Cerebellar cortex (tissue), 1 donor: ENCODE results near the gene PLSCR3.
A peak's percentile ranks its signal among the peaks of the same experiment; 100 is the strongest.

Experiments used
- DNase-seq: peaks from one replicate; pipeline ENCODE4 v3.0.0-alpha.2; 2015; ENCODE audit warnings: low spot score

The PLSCR3 gene

GRCh38 chr17:7394452-7395191, at the start of gene PLSCR3:
TSS of gene PLSCR3 (minus strand) at chr17:7394525. CDS start at chr17:7394110, 415 bp downstream.
- peak; percentile 82 for DNase-seq

DNA sequence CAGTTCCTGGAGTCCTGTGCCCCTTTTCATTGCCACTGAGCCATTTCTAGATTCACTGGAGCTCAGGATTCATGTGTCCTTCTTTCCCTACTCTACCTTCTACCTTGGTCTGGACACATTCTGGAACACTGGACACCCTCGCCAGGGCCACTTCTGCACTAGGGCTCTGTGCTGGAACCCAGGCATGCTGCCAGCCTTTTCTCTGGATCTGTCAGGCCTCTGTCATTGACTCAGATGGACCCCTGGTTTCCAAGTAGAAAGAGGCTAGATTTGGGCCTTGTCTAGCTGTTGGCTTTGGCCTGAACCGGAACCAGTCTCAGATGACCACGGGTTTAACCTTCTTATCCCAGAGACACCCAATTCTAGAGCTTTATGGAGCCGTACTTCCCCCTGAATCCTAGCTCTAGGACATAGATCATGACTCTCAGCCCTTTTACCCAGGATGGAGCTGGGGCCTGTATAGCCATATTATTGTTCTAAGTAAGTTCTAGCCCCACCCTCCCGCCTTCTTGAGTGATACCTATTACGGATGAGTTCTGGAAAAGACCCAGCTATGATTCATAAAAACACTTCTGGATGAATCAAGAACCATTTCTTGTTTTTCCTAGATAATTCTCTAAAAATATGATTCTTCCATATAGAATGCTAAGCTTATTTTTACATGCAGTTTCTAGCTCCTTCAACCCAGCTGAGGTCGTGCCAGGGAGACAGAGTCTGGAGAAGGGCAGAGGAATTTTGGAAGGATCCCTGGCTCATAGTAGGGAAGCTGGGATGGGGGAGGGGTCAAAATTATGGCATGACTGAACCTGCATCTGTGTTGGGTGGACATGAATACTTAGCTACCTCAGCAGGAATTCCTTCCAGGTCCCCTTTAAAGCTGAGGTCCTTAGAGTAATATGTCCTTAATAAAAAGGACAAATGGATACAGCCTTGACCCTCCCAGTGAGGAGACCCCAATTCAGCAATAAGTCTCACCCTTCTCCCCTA, 49.5 kb upstream of the PLSCR3 start:
- DNase-seq = no peak

DNA sequence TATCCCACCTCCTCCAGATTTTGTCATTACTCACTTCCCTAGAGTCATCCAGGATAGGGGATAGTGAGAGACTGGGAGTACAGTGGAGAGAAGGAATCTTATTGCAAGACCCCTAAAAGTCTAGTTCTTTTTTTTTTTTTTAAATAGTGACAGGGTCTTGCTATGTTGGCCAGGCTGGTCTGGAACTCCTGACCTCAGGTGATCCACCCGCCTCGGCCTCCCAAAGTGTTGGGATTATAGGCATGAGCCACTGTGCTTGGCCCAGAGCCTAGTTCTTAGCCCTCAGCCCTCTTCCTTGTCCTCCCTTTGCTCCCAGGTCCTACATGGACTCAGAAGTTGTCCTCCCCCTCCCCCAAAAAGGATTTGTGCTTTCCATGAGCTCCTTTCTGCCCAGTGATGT, 47.8 kb upstream of the PLSCR3 start:
- DNase-seq = no peak

DNA sequence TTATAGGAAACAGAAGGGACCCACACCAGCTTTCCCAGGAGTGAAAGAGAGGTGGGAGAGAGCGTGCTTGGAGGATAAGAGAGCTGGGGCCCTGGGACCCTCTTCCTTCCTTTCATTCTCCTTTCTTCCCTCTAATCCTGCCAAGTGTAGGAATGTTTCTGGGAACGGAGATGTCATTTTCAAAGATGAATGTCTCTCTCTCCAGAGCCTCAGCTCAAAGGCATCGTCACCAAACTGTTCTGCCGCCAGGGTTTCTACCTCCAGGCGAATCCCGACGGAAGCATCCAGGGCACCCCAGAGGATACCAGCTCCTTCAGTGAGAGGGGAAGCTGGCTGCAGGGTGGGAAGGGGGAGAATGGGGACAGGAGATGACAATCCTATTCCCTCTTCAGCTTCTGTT, 46.9 kb upstream of the PLSCR3 start:
- no peak for DNase-seq

- no peak for DNase-seq
Measured at GRCh38 chr17:7440834-7441195, 46.5 kb upstream of the PLSCR3 start.

DNA sequence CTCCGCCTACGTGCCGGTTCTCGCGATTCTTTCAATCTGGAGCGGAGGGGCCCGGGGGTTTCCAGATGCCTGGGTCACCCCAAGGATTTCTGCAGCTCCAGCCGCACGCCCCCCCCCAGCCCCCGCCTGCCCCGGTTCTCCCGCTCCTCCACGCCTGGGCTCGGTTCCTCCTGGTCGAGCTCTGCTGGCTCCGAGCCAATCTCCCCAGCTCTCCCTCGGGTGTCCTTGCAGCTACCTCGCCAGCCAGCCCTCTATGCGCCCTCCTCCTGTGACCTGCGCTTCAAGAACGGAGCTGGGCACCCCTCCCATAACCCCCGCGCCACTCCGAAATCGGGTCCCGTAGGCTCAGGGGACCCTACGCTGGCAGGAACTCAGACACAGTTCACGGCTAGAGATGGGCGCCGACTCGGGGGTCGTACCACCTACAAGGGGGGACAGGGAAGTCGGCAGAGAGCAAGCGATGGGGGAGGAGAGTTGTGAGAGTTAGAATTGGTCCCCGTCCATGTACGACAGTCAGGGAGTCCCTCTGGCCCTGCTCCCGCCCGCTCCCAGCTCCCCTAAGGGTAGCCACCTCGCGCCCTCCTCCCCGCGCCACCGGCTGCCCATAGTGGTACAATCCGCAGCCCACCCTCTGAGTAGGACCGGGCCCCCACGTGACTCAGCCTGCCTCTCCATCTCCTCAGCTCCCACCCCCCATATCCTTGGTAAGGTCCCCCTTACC, 45.9 kb upstream of the PLSCR3 start:
- peak; percentile 39 for DNase-seq

- DNase-seq = no peak
Measured at GRCh38 chr17:7439462-7440112, 45.3 kb upstream of the PLSCR3 start, which contains the start of gene FGF11. TSS of gene FGF11 (plus strand) at chr17:7439512. CDS start at chr17:7439621, 109 bp downstream.

GRCh38 chr17:7438656-7439460, 44.5 kb upstream of the PLSCR3 start:
- DNase-seq = no peak

- DNase-seq = peak; percentile 52
Measured at GRCh38 chr17:7437950-7438614, 43.8 kb upstream of the PLSCR3 start.

- no peak for DNase-seq
Measured at GRCh38 chr17:7437369-7437863, 43.1 kb upstream of the PLSCR3 start.

GRCh38 chr17:7436556-7437368, 42.4 kb upstream of the PLSCR3 start:
- DNase-seq = peak; percentile 50

DNA sequence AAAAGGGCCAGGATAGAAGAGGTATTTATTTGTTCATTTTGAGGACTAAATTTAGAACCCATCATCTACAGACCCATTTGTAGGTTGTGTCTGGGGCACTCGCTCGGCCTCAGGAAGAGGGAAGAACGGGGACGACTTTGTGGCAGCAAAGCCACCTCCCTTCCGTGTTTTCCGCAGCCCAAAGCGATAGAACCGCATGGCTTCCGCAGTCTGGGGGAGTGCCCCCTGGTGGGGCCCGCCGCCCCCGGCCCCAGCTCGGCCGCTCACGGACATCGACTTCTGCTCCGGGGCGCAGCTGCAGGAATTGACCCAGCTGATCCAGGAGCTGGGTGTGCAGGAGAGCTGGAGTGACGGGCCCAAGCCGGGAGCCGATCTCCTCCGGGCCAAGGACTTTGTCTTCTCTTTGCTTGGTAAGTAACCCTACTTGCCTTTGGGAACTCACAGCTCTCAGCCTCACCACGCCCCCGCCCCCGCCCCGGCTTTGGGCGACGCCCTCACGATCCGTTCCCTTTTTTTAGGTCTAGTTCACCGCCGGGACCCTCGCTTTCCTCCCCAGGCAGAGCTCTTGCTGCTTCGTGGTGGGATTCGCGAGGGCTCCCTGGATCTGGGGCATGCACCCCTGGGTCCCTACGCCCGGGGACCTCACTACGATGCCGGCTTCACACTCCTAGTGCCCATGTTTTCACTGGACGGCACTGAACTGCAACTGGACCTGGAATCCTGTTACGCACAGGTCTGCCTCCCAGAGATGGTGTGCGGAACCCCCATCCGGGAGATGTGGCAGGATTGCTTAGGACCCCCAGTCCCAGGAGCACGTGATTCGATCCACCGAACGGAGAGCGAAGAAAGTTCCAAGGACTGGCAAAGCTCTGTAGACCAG, 41.6 kb upstream of the PLSCR3 start:
- peak; percentile 41 for DNase-seq

DNA sequence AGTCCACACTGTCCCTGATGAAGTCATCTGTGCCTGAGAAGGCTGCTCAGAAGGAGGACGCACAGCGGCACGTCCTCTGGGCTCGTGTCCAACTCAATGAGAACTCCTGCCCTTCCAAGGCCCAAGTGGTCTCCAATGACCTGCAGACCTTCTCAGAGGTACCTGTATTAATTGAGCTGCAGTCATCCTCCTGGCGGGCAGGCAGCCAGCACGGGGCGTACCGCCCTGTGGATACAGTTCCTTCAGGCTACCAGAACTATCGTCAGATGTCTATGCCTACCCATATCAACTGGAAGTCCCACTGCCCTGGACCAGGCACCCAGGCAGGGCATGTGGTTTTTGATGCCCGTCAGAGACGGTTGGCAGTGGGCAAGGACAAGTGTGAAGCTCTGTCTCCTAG, 38.0 kb upstream of the PLSCR3 start:
- DNase-seq = no peak

- no peak for DNase-seq
Measured at GRCh38 chr17:7431231-7431630, 36.9 kb upstream of the PLSCR3 start.

GRCh38 chr17:7429722-7430121, 35.4 kb upstream of the PLSCR3 start:
- DNase-seq = no peak

- DNase-seq = no peak
Measured at GRCh38 chr17:7428557-7428956, 34.2 kb upstream of the PLSCR3 start, which contains the start of gene SPEM3. TSS of gene SPEM3 (plus strand) at chr17:7428857. CDS start at chr17:7428903, 46 bp downstream.

DNA sequence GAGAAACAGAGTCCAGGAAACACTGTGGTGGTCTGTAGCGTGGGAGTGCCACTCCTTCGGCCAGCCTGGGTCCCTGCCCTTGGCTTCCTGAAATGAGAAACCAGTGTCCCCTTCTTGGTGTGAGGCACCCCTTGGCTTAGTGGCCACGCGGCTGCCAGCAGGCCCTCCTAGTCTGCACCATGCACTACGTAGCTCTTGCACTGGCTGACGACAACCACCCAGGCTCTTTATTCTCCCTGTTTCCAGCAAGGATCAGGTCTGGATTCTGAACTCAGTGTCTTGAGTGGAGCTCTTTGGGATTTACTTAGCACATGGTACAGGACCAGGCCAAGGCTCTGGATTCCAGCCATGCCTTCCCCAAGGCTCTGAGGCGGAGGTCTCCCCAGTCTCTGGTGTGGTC, 33.2 kb upstream of the PLSCR3 start:
- no peak for DNase-seq

- no peak for DNase-seq
Measured at GRCh38 chr17:7426896-7427489, 32.7 kb upstream of the PLSCR3 start.
